K562 (cell line): ENCODE results near the gene RAMP2.

Experiments used
- HMG20B ChIP-seq: fragments of 250-450 bp; sonication (Bioruptor Pico); IDR thresholded peaks from 2 replicates; pipeline ENCODE4 v1.5.0; 2021; ENCODE audit warnings: mild to moderate bottlenecking
- KLF1 ChIP-seq: fragments of 450-650 bp; IDR thresholded peaks from 2 replicates; pipeline ENCODE4 v1.6.1; 2016; ENCODE audit warnings: missing genetic modification characterization, missing compliant biosample characterization
- MAFG ChIP-seq: fragments of 450-650 bp; conservative IDR thresholded peaks from 2 replicates; pipeline ENCODE4 v1.6.1; 2016; ENCODE audit warnings: missing genetic modification characterization, missing compliant biosample characterization
- MIER1 ChIP-seq: fragments of 450-650 bp; IDR thresholded peaks from 2 replicates; pipeline ENCODE4 v1.6.1; 2016; ENCODE audit warnings: antibody characterized with exemption, mild to moderate bottlenecking, low read depth
- NFIC ChIP-seq: fragments of 450-650 bp; IDR thresholded peaks from 2 replicates; pipeline ENCODE4 v1.6.1; 2017; ENCODE audit warnings: mild to moderate bottlenecking, inconsistent platforms
- PHB2 ChIP-seq: fragments of 450-650 bp; IDR thresholded peaks from 2 replicates; pipeline ENCODE4 v1.6.1; 2017; ENCODE audit warnings: low read depth
- TF ChIP-seq, protein P1 (sequence below): sonication (generic); formaldehyde crosslinking; IDR thresholded peaks from 2 replicates; pipeline ENCODE4 v1.5.0; 2020; ENCODE audit warnings: missing genetic modification reagents

DNA sequence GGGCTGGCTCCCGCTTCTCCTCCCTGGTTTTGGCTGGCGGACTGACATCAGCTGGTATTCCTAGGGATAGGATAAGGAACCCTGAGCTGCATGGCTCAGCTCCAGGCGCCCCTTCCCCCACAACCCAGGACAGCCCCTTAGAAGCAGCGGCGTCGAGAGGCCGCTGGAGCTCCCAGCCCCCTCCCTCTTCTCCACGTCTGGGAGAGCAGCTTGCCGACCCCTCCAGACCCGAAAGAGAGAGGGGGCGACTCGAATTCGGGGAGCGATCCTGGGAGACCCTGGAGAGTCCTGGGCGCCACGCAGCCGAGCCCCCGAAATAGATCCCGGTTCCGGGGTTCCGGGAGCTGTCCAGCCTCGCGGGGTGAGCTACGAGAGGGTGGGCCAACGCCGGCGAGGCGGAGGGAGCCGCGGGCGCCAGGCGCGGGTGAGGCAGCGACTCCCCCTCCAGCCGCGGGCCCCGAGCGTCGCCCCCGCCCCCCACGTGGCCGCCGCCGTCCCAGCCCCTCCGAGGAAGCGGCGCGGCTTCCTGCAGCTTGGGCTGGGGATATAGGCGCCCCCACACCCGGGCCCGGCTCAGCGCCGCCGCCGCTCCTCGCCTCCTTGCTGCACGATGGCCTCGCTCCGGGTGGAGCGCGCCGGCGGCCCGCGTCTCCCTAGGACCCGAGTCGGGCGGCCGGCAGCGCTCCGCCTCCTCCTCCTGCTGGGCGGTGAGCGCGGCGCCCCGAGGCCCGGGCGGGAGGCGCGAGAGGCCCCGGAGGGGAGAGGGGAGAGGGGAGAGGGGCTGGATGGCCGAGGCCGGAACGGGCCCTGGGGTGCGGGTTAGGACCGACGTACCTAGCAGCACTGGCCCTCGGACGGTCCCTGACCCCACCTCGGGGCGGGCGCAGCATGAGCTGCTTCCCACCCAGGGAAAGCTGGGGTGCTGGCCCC, at the start of gene RAMP2:
- TF ChIP-seq HMG20B (CRISPR knock-in tag), result no peak
- TF ChIP-seq MAFG (tag), result no peak
- no peak for TF ChIP-seq PHB2
- TF ChIP-seq KLF1, result no peak
- no peak for TF ChIP-seq NFIC
- TF ChIP-seq, protein P1, sequence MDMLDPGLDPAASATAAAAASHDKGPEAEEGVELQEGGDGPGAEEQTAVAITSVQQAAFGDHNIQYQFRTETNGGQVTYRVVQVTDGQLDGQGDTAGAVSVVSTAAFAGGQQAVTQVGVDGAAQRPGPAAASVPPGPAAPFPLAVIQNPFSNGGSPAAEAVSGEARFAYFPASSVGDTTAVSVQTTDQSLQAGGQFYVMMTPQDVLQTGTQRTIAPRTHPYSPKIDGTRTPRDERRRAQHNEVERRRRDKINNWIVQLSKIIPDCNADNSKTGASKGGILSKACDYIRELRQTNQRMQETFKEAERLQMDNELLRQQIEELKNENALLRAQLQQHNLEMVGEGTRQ, result no peak
- TF ChIP-seq MIER1, result no peak
